GM19372 (cell line): Measurements from ENCODE around the gene C1QTNF9B.
"Not testable (repeated sequence)": the region's sequence is repeated elsewhere in the genome, so short reads cannot be mapped to it uniquely, and the experiment has no call there.

Experiments
- ATAC-seq: cut with Tn5 transposase; IDR thresholded peaks from one replicate; pipeline ENCODE4 v1.9.1; 2021; ENCODE audit warnings: mild to moderate bottlenecking, low read depth, moderate library complexity; ENCODE audit not compliant: unreplicated experiment

Gene C1QTNF9B

DNA sequence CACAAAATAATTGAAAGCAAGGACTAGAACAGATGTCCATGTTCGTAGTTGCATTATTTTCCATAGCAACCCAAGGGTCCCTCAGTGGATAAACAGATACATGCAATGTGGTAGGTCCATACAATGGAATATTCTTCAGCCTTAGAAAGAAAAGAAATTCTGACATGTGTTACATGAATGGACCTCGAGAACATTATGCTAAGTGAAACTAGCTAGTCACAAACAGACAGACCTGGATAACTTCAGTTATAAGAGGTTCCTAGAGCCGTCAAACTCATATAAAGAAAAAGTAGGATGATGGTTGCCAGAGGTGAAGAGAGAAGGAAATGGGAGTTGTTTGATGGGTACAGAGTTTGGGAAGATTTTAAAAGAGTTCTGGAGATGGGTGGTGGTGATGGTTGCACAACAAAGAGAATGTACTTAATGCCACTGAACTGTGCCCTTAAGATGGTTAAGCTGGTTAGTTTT, at the start of gene C1QTNF9B:
Gene C1QTNF9B, minus strand, starts transcription at position 51 of the 468 bp plus-strand sequence.
- not testable (repeated sequence) for ATAC-seq

DNA sequence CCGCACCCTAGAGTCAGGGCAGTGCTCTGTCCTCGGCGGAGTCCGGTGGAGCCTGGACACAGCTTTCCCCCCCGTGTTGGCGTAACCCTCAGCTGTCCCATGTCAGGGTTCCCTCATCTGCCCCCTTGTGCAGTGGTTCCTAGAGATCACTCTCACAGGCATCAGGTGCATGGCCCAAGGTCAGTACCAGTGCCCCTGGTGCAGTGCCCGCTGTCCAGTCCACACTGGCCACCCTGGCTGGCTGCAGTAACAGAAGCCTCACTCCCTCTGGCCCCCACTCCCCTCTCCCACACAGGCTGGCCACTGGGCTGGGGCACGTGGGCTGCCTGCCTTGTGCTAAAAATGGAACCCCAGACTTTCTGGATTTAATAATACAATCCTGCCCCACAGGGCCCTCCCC, 49.6 kb upstream of the C1QTNF9B start:
- no peak for ATAC-seq

DNA sequence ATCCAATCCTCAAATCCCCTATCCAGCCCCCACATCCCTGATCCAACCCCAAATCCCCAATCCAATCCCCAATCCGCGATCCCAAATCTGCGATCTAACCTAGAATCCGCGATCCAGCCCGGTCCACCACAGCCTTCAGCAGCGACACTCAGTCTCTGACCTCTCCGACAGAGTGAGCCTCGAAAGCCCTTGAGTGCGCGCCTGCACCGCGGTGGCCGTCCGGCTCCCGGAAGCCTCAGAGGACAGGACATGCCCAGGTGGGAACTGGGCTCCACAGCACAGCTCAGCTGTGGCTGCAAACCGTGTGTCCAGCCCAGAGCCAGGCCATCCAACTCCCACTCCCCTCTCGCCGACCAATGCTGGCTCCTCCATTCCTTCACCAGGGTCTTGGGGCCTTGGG, 48.8 kb upstream of the C1QTNF9B start:
- ATAC-seq: no peak

DNA sequence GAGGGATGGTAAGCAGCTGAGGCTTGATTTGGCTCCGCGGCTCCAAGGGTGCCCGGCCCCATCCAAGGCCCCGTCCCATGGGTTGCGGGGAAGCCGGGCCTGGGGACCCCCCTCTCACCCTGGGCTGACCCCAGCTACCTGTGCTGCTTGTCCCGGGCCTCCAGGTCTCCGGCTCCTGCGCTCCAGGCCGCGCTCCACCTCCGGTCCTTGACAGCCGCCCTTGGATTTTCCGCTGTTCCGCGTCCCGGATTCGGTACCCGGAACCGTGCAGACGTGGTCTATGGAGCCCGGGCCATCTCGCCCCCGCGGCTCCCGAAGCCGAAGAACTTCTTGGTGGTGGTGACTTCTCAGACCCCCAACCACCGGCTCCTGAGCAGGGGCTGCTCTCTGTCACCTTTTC, 48.3 kb upstream of the C1QTNF9B start:
- ATAC-seq: no peak

DNA sequence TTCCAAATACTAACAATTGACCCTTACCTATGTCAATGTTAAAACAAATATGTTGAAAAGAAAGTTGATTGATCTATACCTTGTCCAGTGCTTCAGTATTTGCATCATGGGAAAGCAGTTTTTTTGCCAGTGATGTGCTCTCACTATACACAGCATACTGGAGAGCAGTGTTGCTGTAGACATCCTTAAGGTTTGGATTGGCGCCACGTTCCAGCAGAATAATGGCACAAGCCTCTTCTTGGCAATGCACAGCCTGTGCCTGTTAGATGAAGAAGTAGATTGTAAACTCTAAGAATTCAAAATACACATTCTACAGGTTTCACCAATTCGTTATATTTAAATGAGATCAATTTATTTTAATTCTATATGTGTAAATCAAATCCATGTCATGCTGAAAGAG, 43.9 kb upstream of the C1QTNF9B start:
- no peak for ATAC-seq

DNA sequence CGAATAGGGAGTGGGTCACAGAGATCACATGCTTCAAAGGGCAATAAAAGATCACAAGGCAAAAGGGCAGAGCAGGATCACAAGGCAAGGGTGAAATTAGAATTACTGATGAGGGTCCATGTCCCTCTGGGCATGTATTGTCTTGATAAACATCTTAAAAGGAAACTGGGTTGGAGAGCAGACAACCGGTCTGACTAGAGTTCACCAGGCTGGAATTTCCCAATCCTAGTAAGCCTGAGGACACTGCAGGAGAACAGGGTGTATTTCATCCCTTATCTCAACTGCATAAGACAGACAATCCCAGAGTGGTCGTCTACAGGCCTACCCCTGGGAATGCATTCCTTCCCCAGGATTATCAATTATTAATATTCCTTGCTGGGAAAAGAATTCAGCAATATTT, 42.4 kb upstream of the C1QTNF9B start:
- ATAC-seq: not testable (repeated sequence)

DNA sequence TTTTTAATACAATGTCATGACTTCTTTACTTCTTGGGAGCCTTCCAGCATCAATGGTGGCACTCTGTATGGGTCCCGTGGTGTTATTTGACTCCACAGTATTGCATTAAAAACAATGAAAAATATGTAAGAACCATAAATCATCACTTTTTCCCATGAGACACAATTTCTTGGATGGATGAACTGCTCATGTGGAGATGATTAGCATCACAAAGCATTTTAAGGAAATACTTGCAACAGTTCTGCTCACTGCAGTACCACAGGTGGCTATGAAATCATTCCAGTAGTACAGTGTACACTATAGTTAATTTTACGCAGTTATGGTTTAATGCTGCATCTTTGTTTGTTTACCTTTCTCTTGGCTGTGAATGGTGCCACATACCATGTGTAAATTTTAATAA, 37.2 kb upstream of the C1QTNF9B start:
- ATAC-seq: no peak

DNA sequence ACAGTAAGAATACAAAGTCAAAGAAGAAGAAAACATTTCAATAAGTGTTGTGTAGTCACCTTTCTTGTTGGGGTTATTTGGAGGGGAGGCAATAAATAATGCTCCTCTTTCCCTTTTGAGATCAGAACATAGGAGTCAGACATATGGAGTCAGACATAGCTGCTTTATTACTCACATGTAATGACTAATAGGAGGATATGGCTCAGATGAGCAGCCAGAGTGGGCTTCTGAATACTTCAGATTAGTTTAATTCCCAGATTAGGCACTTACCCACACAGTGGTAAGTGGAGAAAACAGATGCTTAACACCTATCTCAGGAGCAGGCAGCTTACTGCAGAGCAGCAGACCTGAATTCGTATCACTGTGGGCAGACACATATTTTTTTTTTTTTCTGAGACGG, 31.7 kb upstream of the C1QTNF9B start:
- no peak for ATAC-seq

DNA sequence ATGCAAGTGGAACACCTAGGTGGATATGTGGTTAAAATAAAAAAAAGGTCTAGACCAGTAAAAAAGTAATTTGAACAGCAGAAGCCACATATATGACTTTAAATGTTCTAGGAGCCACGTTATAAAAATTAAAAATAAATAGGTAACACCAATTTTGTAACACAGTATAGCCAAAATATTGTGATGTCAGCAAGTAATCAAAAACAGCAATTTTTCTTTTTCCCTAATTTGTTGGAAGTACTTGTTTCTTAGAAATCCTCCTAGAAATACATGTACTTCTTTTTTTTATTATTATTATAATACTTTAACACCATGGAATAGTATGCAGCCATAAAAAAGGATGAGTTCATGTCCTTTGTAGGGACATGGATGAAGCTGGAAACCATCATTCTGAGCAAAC, 25.7 kb upstream of the C1QTNF9B start:
- ATAC-seq: no peak

DNA sequence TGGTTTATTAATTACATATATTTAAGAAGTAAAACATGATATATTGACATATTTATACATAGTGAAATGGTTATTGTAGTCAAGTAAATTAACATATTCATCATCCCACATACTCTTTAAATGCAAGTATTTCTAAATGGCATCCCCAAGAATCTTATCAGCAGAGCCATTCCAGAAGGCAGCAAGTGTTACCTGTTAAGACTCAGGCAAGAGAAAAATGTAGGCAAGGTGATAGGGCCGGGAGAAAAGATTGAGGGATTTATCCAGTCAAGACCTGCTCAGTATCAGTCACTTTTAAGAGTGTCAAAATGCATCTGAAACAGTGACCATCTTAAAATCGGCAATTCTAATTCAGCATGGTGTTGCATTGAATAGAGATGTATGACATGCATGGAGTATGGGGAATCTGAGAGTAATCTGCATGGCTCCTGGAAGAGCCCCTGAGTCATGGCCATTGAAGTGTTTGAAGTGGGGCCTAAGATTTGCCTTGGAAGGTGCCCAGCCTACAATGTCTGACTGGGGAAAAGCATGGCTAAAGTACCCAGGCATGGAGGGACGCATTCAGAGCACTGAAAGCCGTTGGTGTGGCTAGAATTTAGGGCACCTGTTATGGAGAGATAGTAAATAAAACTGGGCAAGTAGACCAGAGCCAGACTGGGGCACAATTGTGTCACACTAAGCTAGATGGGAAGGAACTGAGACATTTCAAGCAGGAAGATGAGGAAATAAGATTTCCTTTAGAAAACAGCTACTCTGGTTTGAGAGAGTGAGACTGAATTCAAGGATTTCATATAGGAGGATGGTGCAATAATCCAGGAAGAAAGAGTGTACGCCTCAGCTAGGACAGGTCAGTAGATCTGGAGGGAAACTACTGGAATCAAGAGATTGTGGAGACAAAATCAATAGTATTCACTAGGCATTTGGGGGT, 25.0 kb upstream of the C1QTNF9B start:
- ATAC-seq: no peak

DNA sequence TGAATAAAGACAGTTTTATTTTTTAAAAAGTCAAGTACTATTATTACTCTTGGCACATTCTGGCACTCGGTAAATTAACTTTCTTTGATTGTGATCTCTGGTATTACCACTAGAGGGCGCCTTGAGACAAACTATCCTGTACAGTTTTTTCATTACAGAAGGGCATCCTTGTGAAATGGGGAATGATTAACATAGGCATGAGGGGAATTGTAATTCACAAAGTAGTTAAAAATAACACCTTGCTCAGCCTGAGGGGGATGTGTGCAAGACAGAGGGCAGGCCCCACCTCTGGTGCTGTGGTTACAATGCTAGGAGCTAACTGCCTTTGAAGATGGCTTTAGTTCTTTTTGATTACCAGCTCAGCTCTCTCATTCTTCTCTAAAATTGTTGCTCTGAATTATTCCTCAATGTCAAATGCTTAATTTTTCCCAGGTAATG, 24.2 kb upstream of the C1QTNF9B start:
- ATAC-seq: no peak

DNA sequence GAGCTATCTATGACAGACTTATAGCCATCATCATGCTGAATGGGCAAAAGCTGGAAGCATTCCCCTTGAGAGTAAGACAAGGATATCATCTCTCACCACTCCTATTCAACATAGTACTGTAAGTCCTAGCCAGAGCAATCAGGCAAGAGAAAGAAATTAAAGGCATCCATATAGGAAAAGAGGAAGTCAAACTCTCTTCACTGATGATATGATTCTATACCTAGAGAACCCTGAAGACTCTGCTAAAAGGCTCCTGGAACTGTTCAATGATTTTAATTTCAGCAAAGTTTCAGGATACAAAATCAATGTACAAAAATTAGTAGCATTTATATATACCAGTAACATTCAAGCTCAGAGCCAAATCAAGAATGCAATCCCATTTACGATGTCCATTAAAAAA, 21.7 kb upstream of the C1QTNF9B start:
- ATAC-seq: no peak

DNA sequence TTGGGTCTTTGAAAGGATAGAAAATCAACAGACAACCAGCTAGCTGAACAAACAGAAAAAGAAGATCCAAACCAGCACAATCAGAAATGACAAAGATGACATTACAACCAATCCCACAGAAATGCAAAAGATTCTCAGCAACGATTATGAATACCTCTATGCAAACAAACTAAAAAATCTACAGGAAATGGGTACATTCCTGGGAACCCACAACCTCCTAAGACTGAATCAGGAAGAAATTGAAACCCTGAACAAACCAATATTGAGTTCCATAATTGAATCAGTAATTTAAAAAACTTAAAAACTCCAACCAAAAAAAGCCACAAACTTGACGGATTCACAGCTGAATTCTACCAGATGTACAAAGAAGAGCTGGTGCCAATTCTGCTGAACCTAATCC, 20.9 kb upstream of the C1QTNF9B start:
- no peak for ATAC-seq

DNA sequence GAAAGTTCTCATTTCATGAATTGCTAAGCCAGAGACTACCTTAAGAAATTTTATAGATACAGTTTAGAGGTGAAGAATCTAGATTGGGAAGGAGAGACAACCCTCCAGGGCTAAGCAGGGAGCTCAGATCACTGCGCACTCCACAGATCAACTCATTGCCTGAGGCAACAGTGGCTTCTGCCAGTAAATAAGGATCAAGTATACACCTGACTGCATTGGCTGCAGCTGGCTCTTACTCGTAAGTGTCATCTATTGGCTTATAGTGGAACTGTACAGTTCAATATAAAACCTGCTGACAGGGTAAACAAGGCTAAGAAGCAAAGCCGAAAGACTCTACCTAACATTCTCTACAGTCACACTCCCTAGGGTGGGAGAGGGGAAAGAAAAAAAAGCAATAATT, 18.0 kb upstream of the C1QTNF9B start:
- ATAC-seq: no peak

DNA sequence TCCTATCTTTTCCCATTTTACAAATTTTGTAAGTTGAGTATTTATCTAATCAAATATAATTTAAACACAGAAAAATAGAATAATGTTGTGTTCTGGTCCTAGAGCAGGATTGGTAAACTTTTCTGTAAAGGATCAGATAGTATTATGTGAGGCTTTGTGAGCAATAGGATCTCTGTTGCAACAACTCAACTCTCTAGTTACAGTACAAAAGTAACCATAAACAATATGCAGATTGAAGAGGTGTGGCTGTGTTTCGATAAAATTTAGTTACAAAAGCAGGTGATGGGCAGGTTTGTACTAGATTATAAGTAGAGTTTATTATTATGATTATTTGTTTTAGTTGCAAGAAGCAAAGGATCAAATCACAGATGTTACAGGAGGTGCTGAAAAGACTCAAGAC, 15.2 kb upstream of the C1QTNF9B start:
- no peak for ATAC-seq

DNA sequence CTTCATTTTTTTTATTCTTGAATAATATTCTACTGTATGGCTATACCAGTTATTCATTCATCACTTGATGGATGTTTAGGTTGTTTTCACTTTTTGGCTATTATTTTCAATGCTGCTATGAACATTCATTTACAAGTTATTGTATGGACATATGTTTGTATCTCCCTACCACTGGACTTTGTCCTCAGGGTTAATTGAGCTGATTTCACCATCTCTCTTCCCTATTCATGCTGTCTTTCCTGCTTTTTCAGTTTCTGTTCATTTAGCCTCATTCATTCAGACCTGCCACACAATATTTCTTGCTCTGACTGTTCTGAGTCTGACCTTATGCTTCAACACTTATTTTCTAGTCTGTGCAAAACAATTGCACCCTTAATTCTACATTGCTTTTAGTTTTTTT, 12.3 kb upstream of the C1QTNF9B start:
- ATAC-seq: no peak

DNA sequence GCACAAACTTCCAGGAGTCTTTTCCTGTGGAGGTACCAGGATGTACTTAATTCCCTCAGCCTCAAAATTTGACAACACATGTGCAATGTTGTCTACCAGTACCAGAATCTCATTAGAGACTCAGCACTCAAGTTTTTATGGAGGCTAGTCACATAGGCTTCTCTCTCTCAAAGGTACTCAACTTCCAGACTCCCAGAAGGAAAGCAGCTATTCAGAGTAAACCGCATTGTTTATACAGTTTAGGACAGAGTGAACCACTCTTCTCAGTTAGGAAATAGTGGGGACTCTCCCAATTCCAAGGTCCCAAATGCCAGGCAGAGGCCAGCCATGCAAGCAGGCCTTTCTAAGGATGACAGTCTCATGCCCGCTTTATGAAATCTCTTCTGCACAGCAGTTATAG, 8.5 kb upstream of the C1QTNF9B start:
- ATAC-seq: no peak

DNA sequence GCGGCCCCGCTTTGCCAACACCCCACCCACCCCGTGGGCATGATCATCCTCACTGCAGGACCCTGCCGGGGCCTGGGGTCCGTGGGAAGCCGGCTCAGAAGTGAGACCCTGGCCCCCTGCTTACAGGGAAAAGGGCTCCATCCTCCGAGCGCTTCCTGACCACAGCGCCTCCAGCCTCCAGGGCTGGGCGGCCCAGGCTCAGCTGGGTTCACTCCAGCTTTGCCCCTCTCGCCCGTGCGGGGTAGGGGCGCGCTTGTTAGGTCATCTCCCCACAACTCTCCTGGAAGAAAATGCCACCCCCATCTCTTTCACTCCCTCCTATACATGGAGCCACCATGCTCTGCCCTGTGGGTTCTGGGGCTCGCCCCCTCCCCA, 6.6 kb upstream of the C1QTNF9B start:
- ATAC-seq: no peak

DNA sequence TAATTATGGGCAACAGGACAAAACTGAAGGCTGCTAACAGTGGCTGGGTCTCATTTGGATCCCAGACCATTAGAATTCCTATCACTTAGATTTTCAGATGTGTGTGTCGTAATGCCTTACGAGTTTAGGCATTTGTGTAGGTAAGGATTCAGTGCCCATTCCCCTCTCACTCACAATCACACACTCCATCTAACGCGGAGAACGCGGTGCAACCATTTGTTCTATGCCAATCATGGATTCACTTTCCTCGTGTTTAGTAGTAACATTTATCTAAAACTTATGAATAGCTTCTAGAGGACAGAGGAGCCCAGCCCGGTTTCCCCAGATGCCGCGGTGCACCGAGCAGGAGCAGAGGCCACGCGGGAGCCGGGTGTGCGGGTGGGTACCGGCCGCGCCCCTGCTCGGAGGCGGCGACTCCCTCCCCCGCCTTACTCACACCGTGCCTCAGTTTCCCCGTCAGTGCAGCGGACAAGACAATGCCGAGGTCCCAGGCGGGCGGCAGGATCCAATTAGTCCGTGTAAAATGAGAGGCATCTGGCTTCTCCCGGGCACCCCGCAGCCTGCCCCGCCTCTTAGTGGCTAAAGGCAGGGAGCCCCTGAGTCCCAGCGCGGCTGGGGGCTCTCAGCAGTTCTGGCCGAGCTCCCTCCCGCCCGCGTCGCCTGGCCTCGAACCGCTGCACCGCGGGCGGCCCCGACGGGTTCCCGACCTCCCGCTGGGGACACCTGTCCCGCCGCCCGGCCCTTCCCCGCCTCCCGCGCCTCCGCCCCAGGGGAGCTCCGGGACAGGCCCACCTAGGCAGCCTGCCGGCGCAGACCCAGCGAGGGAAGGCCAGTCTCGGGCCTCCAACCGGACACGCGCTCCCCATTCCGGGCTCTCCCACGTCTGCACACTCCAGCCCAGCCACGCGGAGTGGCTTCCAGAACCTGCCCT, 5.9 kb upstream of the C1QTNF9B start:
- no peak for ATAC-seq

DNA sequence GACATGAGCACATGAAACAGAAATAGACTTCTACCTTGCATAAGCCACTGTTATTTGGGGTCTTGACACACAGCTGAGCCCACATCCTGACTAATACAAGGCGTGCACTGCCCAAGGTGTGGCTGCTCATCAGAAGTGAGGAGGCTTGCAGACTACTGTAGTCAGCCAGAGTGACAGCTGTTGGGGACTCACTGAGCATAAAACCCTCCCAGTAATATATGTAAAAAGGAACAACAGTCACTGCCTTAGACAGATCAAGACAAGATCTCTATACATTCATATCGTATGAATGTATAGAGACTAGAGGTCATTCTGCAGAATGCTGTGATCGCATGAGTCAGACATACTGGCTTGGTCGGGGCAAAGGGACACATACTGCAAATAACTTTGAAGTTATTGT, 4.1 kb upstream of the C1QTNF9B start:
- ATAC-seq: no peak

DNA sequence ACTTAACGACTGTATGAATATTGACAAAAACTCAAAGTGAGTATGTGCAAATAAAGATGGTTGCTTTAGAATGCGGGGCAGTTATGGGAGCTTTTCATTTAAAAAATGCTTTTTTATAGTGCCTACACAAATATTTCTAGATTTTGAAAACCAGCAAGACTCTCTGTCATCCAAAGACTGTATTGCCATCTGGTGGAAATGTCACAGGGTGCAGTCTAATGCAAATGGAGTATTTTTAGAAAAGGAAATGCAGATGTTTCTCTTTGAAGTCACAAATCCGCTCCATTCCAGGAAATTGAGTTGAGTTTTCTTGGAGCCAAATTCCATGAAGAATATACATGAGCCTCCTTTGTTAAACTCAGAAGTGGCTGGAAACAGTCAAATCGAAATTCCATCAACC, 2.3 kb upstream of the C1QTNF9B start:
- ATAC-seq: no peak
